ENCODE results near the gene APRT. TPM values are rescaled to one million over a fixed set of nuclear protein-coding genes. Genes with fewer than 3 reads are reported as not detected.

Gene APRT
- total and polyA plus RNA-seq, 9 of the 15 experiments (the other 6 are each of a cell fraction or from before 2014, with no cell fraction given), result 41.7 to 409 (median 146) TPM

DNA sequence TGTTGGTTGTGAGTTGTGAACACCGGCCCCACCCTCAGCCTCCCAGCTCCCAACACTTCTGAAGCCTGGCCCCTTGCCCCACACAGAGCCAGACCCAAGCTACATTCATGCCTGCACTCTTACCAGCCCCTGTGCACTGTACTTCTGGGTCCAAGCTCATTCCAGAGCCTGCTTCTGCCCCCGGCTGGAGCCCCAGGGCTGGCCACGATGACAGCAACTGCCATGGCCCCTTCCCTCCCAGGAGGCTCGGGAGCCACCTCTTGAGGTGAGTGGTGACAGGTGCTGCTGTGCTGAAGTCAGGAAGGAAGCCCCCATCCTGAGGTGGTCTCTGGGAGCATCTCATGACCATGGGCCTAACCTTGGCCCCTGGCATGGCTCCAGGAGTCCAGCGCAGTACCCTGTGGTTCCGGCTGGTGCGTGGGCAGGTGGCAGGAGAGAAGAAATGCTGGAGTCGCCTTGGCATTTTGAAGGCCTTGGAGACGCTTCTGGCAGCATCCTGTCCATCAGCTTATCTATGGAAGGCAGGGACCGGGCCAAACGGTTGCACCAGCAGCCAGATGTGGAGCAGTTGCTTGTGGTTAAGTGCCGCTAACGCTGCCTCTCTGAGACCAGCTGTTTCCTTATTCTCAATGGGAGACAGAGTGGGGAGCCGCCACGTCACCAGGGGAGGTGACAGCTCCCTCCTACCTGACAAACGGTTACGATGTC is 12.0 kb downstream of the APRT start (continued):
- TF ChIP-seq, protein P1, sequence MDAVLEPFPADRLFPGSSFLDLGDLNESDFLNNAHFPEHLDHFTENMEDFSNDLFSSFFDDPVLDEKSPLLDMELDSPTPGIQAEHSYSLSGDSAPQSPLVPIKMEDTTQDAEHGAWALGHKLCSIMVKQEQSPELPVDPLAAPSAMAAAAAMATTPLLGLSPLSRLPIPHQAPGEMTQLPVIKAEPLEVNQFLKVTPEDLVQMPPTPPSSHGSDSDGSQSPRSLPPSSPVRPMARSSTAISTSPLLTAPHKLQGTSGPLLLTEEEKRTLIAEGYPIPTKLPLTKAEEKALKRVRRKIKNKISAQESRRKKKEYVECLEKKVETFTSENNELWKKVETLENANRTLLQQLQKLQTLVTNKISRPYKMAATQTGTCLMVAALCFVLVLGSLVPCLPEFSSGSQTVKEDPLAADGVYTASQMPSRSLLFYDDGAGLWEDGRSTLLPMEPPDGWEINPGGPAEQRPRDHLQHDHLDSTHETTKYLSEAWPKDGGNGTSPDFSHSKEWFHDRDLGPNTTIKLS (IDR thresholded peaks at IDR 0.05; ENCODE audit: borderline replicate concordance, low read depth), result peak; percentile 97
- TF ChIP-seq HNRNPL (IDR thresholded peaks at IDR 0.05; ENCODE audit: low read depth, low read length) (no peak), MTF1 (CRISPR knock-in tag; IDR thresholded peaks at IDR 0.05; ENCODE audit: borderline replicate concordance) (no peak), DPF2 (IDR thresholded peaks at IDR 0.05) (peak; percentile 83), PRMT5 (CRISPR knock-in tag; IDR thresholded peaks at IDR 0.05) (no peak), CEBPB (tag; IDR thresholded peaks at IDR 0.05) (peak; percentile 62), ILF3 (IDR thresholded peaks at IDR 0.05; ENCODE audit: borderline replicate concordance) (no peak), KDM5B (IDR thresholded peaks at IDR 0.05; ENCODE audit: insufficient replicate concordance, low read depth, low read length) (peak; percentile 52), PYGO2 (tag; IDR thresholded peaks at IDR 0.05) (no peak), ZNF76 (CRISPR knock-in tag; IDR thresholded peaks at IDR 0.05; ENCODE audit: borderline replicate concordance) (no peak), SRSF3 (IDR thresholded peaks at IDR 0.05; ENCODE audit: insufficient read depth, low read length) (no peak), CCNT2 (IDR thresholded peaks at IDR 0.05; ENCODE audit: borderline replicate concordance, extremely low read depth, insufficient read length, low read depth, low read length) (peak; percentile 48), RBM25 (IDR thresholded peaks at IDR 0.05; ENCODE audit: low read depth, low read length, severe bottlenecking) (no peak), RBM14 (IDR thresholded peaks at IDR 0.05; ENCODE audit: borderline replicate concordance, insufficient read depth, low read depth, low read length) (no peak), GABPB2 (CRISPR knock-in tag; conservative IDR thresholded peaks at IDR 0.05) (no peak), PHB (CRISPR knock-in tag; IDR thresholded peaks at IDR 0.05) (no peak), ARHGAP35 (IDR thresholded peaks at IDR 0.05; ENCODE audit: partially characterized antibody) (no peak), MBD2 (IDR thresholded peaks at IDR 0.05; ENCODE audit: borderline replicate concordance, low read depth) (peak; percentile 76; the same call in 1 of the 2 replicates), ZNF551 (CRISPR knock-in tag; IDR thresholded peaks at IDR 0.05) (no peak)
- TF ChIP-seq, protein P2, sequence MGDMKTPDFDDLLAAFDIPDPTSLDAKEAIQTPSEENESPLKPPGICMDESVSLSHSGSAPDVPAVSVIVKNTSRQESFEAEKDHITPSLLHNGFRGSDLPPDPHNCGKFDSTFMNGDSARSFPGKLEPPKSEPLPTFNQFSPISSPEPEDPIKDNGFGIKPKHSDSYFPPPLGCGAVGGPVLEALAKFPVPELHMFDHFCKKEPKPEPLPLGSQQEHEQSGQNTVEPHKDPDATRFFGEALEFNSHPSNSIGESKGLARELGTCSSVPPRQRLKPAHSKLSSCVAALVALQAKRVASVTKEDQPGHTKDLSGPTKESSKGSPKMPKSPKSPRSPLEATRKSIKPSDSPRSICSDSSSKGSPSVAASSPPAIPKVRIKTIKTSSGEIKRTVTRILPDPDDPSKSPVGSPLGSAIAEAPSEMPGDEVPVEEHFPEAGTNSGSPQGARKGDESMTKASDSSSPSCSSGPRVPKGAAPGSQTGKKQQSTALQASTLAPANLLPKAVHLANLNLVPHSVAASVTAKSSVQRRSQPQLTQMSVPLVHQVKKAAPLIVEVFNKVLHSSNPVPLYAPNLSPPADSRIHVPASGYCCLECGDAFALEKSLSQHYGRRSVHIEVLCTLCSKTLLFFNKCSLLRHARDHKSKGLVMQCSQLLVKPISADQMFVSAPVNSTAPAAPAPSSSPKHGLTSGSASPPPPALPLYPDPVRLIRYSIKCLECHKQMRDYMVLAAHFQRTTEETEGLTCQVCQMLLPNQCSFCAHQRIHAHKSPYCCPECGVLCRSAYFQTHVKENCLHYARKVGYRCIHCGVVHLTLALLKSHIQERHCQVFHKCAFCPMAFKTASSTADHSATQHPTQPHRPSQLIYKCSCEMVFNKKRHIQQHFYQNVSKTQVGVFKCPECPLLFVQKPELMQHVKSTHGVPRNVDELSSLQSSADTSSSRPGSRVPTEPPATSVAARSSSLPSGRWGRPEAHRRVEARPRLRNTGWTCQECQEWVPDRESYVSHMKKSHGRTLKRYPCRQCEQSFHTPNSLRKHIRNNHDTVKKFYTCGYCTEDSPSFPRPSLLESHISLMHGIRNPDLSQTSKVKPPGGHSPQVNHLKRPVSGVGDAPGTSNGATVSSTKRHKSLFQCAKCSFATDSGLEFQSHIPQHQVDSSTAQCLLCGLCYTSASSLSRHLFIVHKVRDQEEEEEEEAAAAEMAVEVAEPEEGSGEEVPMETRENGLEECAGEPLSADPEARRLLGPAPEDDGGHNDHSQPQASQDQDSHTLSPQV (IDR thresholded peaks at IDR 0.05), result peak; percentile 73
- TF ChIP-seq, protein P3, sequence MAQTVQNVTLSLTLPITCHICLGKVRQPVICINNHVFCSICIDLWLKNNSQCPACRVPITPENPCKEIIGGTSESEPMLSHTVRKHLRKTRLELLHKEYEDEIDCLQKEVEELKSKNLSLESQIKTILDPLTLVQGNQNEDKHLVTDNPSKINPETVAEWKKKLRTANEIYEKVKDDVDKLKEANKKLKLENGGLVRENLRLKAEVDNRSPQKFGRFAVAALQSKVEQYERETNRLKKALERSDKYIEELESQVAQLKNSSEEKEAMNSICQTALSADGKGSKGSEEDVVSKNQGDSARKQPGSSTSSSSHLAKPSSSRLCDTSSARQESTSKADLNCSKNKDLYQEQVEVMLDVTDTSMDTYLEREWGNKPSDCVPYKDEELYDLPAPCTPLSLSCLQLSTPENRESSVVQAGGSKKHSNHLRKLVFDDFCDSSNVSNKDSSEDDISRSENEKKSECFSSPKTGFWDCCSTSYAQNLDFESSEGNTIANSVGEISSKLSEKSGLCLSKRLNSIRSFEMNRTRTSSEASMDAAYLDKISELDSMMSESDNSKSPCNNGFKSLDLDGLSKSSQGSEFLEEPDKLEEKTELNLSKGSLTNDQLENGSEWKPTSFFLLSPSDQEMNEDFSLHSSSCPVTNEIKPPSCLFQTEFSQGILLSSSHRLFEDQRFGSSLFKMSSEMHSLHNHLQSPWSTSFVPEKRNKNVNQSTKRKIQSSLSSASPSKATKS (CRISPR knock-in tag; IDR thresholded peaks at IDR 0.05), result no peak
